Measurements from ENCODE around the gene CD248.

Gene CD248

DNA sequence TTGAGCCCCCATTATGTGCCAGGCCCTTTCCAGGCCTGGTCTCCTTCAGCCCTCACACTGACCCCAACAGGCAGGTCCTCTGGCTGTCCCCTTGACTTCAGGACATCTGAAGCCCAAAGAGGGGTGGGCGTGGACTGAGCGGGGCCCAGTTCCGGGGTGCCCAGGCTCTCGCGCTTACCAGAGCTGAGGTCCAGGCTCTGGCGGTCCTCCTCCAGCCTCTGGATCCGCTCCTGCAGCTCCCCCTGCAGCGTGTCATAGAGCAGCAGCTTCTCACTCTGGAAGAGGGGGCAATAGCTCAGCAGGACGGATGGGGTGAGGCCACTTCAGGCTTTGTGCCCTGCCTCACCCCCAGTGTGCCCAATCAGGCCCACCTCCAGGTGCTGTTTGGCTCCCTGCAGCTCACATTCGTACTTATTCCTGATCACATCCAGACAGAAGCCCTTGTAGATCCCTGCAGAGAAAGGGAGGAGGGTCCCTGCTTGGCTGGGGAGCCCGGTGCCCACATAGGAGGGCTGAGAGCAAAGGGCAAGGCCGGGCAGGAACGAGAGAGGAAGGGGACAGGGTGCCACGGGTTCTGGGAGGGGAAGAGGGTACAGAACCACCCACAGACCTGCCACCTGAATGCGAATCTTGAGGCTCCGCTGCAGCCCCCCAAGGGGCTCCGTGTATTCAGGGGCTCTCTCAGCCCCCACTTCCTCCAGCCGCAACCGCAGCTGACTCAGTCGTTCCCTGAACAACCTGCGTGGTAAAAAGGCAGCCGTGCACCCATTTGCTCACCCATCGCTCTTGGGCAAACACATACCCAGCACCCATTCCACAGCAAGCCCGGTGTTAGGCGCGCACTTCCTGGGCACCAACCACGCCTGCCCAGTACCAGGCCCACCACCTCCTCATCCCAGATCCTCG, 24.0 kb upstream of the CD248 start:
- no peak for DNase-seq (ENCODE audit: low read depth)

DNA sequence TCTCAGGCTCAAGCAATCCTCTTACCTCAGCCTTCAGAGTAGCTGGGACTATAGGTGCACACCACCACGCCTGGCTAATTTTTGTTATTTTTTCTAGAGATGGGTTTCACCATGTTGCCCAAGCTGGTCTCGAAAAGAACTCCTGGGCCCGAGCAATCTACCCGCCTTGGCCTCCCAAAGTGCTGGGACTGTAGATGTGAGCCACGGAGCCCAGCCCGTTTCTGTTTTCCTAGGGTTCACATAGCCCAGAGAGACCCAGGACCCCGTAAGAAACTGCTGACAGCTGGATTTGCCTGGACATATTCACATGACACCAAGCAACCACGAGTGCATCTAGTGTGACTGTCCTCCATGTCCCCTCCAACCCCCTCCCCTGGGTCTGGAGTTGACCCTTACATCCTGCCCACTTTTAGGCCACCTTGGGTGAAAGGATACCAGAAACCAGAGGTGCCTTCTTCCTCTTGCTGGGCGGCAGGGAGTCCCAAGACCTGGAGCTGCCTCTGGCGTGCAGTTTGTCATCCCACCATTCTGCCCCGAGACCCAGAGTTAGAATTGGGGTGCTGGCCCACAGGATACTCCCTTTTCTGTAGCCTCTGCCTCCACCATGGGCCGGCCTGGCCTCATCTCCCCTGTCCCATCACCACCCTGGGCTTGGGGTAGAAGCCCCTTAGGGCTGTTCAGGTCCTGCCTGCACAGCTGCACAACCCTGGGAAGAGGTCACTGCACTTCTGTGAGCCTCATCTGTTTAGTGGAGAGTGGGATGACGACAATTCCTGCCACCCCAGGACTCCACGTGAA, 23.0 kb upstream of the CD248 start:
- DNase-seq (ENCODE audit: low read depth) = no peak

DNA sequence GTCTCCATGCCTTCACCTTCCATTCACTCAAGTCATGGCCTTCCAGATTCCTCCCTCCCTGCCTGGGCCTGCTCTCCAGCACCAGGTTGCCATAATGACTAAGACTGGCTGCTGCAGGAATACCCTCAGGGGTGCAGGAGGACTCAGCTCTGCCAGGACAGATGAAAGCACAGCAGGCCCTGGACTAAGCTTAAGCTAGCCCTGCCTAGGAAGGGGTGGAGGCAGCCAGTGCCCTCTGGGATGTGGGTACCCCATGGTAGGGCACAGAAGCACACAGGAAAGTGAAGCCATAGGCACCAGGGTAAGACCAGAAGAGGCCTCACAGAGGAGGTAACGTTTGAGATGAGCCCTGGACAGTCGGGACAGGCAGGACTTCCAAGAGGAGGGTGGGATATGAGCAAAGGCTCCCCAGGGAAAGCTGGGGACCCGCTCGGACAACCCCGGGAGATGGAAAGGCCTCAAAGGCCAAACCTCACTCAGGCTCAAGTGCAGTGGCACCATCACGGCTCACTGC, 22.4 kb upstream of the CD248 start:
- no peak for DNase-seq (ENCODE audit: low read depth)

DNA sequence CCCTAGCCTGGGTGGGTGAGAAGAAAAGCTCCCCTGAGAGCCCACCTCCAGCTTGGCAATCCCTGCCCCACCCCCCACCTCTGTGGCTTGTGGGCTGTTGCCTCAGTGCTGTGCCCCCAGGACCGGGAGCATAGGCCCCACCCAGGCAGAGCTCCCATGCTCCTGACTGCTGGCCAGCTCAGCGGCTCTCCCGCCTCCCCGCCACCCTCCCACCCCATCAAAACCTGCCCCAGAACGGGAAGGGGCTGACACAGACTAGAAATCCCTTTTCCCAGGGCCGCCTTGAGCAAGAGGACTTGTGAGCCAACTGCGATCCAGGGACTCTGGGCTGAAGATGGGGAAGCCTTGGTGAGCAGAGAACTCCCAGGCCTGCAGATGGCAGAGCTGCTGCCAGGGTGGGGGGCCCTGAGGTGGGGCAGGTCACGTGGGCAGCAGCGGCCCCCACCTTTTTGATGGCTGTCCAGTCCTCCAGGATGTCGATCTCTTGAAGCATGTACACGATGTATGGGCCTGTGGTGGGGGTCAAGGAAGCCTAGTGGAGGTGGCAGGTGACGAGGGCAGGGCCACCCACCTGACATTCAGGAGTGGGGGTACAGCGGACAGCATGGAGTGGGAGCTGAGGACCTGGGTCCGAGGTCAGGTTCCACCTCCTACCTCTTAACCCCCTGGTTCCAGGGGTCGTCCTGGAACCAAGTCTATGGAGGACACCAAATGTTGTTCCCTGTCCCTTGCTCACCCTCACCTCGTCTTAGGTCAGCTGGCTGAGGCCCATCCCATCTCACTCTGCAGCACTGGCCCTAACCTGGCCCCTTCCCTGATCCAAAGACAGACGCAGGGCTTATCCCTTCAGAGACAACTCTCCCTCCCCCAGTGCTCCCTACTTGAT, 21.7 kb upstream of the CD248 start:
- DNase-seq (ENCODE audit: low read depth) = no peak

DNA sequence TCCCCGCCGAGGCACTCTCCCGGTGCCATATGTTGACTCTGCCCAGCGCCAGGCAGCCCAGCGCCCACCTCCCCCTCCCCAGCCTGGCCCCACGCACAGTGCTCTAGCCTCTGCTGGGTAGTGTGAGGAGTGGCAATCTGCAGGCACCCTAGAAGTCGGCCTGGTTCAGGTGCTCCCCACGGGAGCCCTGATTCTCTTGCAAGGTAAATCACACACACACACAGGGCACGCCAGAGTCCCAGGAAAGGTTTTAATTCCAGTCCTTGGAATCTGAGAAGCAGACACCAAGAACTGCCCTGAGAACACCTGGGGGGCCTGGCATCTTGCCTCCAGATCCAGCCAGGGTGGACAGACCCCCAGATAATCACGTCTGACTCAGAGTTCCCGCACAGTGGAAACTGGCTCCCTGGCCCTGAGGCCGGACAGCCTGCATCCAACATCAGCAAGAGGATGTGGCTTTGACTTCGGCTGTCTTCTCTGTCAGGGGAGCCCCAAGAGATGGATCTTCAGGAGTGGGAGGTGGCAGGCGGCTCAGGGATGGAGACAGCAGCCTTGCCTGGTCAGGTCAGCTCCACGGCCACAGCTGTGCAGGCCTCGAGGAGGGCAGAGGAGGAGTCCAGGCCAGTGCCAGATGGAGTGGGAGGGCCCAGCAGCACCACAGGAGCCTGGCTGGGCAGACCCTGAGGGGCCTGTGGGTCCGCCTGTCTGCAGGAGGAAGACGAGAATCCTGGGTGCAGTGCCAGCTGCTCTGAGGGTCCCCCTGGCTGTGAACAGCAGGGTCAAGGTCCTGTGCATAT, 20.5 kb upstream of the CD248 start:
- no peak for DNase-seq (ENCODE audit: low read depth)

DNA sequence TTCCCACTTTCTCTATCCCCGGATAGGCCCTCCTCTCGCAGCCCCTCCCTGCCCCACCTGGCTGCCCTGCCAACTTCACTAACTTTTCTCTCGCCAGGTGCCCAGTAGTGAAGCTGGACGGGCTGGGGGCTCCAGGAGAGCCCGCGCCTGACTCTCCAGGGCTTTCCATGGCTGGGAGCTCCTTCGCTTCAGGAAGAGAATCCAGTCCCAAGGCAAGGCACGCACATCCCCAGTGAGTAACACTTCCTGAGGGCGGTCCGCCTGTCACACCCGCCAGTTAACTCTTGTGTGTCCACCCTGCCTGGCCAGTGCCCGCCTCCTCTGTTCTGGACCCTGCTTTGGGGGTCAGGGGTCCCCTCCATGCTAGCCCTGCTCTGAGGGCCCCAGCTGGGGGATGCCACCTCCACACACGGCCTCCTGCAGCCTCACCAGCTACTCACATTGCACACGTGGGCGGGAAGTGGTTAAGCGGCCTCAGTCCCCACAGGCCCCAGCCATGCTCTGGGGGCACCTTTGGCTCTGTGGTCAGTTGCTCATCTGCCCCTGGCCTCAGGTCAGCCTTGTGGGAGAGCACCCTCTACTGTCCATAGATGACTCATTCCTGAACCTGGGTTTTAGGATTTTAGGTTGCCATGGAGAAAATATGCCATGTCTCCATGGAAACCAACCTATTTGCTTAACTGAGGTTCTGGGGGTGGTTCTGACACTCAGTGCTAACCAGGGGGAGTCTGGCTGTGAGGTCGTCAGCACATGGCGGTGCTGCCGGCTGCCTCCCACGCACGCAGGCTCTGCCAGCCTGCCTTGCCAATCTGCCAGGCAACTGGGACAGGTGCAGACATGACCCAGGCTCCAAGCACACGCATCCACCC, 19.6 kb upstream of the CD248 start, which contains the start of gene RIN1:
RIN1 (minus strand) TSS at position 201 of the 869 bp plus-strand sequence; CDS start at position 169, 32 bp downstream.
- no peak for DNase-seq (ENCODE audit: low read depth)

DNA sequence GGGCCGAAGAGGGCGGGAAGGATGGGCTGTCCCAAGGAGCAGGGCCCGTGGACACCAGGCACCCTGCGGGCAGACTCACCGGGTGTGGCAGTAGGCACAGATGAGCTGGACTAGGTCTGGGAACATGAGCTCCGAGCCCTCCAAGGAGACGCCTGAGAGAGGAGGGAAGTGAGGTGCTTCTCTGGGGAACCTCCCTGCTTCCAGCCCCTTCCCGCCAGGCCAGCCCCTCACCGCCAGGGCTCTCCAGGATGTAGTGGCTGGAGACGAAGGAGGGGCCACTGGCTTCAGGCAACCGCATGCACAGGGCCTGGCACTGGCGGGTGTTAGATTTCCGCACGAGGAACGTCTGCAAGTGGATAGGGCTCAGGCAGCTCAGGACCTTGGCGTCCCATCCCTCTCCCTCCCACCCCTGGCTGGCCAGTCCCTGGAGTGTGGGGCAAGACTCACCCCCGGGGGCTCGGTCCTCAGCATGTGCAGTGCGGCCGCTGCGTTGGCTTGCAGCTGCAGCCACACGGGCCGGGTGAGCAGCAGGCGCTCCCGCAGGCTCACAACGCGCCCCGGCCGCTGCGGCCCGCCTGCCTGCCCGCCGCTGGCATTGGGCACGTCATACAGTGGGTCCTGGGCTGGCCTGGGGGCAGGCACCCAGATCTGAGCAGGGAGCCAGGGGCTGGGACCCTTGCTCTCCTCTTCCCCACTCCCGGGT, 18.8 kb upstream of the CD248 start:
- no peak for DNase-seq (ENCODE audit: low read depth)

DNA sequence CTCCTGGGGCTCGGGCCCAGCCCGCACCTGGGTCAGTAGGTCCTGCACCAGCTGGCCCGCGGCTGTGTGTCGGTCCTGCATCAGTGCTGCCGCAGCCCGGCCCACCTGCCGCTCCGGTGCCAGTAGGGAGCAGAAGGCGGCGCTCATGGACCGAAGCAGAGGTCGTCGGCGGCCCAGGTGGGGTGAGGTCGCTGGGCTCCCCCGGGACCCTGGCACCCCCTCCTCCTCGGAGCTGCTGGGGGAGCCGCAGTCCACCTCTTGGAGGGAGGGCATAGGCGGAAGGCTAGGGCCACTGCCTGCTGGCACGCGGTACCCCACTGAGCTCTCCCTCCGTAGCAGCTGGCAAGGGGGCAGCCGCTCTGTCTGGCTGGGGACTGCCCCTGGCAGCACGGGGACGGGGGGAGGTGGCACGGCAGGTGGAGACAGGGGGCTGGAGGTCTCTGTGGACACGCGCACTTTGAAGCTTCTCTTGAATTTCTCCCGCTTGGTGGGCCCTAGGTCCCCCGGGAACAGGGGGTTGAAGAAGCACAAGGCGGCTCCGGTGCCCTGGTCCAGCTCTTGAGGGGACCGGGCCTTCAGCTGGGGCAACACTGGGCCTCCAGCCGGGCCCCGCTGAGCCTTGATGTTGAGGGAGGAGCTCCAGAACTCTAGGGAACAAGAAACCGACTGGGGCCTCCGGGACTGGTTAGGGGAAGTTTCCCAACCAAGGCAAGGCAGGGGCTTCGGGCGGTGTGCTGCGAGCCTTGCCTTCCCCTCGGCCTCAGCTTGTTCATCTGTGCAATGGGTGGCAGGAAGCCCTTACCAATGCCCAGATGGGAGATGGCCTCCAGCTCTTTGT, 18.0 kb upstream of the CD248 start:
- no peak for DNase-seq (ENCODE audit: low read depth)

DNA sequence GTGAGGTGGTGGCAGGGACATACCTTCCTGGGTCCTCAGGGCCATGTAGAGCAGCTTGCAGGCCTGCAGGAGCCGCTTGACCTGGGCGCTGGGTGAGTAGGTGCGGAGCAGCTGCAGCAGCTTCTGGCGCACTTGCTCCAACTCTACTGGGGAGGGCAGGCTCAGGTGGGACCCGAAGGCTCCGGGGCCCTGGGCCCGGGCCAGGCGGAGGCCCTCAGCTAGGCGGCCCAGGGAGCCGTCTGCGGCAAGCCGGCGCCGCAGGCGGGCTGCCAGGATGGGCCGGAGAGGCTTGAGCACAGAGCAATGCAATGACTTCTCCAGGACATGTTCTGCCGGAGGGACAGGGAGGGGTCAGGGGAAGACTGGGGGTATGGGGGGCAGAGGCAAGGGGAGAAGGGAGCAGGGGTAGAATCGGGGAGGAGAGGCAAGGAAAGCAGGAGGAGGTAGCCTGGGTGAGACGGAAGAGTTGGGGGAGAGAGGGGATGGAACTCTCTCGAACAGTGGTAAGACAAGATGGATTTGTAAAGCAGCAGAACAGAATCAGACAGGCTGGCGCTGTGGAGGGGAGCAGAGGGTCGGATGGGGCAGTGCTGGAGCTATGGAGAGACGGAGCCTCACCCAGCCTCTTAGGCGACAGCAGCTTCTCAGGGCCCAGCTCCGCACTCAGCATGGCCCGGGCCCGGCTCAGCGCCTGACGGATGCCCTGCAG, 17.2 kb upstream of the CD248 start:
- no peak for DNase-seq (ENCODE audit: low read depth)

DNA sequence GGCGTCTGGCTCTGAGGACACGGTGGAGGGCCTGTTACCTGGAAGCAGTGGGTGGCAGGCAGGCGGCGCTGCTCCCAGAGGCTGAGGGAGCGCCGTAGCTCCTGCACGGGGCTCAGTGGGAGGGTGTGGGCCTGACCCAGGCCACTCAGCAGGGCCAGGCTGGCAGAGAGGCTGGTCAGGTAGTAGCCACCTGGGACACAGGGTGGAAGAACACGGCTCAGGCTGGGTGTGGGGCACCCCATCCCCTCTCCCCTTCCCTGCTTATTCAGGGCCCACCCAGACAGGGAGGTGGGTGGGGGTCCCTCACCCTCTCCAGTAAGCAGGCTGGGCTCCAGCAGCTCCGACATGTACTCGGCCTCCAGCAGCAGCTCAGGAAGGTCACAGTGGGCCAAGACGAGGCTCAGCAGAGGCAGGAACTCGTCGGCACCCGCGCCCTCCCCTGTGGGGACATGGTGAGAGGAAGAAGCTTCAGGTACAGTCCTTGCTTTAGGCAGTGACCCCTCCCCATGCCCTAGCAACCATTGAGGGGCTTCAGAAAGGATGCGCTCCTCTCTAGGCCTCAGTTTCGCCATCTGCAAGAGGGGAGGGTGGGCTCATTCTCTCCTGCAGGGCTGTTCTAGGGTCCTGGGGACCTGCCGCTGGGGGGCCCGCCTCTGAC, 16.5 kb upstream of the CD248 start:
- no peak for DNase-seq (ENCODE audit: low read depth)

DNA sequence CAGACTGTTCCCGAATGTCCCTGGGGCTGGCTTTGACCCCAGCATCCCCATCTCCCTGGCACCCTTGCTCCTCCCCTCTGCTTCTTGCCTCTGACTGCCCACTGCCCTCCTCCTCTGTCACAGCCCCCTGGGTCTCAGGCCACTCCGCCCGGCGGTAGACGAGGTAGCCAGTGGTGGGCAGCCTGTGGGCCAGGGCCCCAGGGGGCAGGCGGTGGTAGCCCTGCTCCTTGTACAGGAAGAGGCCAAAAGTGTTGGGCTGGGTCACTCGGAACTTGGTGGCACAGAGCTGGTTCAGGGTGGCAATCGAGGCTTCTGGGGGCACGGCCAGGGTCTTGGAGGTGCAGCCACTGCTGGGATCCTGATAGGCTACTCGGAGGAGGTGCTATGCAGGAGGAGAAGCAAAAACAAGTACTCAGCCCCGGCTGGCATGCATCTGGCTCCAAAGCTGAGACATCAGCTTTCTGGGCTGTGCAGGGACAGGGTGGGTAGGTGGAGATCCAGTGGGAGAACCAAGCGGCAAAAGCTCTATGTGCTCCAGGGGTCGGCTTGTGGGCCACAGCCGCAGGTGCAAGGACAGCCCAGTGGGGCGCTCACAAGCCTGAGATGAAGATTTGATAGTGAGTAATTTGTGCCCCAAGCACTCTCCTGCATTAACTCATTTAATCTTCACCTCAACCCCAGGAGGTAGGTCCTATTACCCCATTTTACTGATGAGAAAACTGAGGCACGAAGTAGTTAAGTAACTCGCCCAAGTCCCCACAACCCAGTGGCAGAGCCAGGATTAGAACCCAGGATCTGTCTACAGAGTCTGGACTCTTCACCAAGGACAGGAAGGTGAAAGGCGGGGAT, 15.8 kb upstream of the CD248 start:
- DNase-seq (ENCODE audit: low read depth) = no peak

DNA sequence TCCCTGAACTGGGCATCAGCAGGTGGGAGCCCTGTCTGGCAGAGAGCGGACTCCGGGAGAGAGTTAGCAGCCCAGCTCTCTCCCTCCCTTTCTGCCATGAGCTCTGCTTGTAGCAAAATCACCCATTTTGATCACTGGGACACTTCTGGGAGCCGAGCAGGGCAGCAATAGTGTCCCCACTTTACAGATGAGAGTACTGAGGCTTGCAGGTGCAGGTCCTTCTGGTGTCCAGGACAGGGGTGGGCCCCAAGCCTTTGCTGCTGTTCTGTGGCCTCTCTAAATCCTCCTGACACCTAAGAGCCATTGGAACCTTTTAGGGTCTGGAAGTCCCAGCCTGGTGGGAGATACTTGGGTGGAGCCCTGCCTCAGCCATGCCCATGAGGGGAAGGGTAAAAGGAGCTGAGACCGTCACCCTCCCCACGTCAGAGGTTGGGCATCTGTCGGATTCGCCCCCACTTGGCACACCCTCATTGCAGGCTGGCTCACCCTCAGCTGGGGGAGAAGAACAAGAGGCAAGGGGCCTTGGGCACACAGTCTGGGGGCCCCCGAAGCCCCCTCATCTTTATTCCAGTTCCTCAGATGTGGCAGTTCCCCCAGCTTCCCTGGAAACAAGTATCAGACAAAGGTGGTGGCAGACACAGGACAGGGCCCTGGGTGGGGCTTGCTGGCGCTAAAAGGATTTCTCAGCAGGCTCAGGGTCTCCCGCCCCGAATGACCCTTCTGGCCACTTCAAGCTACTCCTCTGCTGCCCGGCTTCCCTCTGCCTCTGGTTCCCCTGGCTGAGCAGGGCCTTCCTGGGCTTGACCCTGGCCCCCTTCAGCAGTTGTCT, 14.9 kb upstream of the CD248 start:
- no peak for DNase-seq (ENCODE audit: low read depth)

DNA sequence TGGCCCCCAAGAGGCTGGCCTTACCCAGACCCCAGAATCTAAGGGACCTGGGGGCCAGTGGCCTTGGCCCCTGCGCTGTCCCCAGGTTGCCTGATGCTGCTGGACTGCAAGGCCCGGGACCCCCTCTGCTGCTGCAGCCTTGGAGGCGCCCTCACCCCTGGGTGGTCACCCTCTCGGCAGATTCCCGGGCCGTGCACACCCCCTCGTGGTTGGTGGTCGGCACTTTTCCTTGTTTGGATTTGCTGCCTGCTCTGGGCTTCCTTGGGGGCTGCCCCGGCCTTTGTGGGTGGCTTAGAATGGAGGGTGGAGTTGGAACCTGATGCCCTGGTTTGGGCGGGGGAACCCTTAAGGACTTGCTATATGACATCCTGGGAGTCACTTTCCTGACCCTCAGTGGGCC, 14.1 kb upstream of the CD248 start:
- no peak for DNase-seq (ENCODE audit: low read depth)

DNA sequence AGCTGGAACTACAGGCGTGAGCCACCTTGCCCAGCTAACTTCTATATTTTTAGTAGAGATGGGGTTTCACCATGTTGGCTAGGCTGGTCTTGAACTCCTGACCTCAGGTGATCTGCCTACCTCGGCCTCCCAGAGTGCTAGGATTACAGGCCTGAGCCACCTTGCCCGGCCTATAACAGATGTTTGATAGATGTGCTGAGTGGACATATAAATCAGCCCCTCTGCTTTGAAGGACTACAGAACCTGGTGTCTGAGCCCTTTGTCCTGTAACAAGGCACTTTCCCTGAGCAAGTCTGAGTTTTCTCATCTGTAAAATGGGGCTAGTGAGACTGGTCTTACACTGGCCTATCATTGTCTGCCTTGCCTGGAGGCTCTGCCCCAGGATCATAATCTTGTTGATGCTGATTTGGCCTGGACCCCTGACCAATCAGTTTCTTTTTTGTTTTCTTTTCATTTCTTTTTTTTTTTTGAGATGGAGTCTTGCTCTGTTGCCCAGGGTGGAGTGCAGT, 12.4 kb upstream of the CD248 start:
- no peak for DNase-seq (ENCODE audit: low read depth)
